Fibroblast of gingiva (primary cell): Measurements from ENCODE around the gene ECE1.

Experiments used
- DNase-seq: peaks from one replicate; pipeline ENCODE4 v3.0.0-alpha.2; 2011; ENCODE audit warnings: low read depth

The ECE1 gene

GRCh38 chr1:21325231-21325718, 35.0 kb upstream of the ECE1 start:
- no peak for DNase-seq

GRCh38 chr1:21324368-21325141, 34.3 kb upstream of the ECE1 start:
- peak; percentile 89 for DNase-seq

GRCh38 chr1:21323091-21323490, 32.8 kb upstream of the ECE1 start:
- peak; percentile 63 for DNase-seq

- DNase-seq, result no peak
These were observed 32.4 kb upstream of the ECE1 start for GRCh38 chr1:21322681-21323016.

DNA sequence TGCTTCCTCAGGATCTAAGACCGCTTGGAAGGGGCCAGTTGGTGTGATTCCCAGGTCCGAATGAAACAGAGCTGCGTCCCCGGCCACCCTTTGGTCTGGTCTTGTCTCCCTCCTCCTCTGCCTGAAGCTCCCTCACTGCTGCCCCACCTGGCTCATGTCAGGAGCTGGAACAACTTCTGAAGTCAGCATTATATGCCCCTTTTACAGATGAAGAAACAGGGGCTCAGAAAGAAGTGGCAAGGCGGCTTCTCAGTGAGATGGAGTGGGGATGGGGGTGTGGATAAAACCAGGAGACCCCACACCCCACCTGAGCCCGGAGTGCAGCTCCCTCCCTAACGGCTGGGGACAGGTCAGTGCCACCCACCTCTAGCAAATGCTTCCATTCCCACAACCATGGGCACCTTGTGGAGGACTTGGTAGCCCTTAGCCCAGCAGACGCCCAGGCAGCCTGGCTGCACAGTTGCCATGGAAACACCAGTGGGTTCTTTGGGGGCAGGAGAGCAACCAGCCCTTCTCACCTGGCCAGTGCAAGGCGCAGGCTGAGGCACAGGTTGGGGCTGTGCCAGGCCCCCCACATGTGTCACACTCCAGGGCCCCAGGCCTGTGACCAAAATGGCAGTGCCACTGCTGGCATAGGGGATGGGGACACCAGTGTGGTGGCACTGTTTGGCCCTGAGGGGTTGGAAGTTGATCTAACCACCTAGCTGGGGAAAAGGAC, 31.9 kb upstream of the ECE1 start:
- DNase-seq, result no peak

- DNase-seq, result no peak
These were observed 30.3 kb upstream of the ECE1 start for GRCh38 chr1:21320410-21321108.

DNA sequence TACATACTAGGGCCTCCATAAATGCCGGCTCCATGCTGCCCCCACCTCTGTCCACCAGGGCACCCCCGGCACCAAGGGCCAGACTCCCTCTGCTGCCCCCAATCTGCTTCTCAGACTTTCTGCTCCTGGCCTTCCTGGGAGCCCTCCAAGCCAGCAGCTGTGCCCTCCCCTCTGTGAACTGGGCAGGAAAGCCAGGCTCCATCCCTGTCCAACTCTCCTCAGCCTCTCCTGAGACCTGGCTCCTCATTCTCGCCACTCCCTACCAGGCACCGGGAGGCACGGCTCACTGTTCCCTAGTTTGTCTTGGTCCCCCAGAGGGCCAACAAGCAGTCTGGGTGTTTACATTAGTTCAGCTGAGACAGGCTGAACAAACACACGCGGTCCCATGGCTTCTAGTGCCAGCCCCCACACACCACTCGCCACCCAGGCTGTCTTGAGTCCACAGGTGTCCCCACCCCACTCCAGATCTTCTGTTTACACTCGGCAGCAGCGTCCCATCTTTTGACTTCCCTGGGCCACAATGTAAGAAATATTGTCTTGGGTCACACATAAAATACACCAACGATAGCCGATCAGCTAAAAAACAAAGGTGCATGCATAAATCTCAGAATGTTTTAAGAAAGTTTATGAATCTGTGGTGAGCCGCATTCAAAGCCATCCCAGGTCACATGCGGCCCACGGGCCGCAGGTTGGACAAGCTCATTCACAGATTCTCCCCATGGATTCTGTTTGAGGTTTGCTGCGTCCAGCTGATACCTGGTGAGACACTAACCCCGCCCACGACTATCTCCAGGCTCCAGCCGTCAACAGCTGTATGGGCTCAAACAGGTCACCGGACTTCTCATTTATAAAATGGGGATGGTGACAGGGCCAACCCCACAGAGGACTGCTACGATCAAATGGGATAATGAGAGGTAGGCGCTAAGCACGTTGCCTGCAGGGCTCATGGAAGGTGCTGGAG, 29.5 kb upstream of the ECE1 start:
- no peak for DNase-seq

DNA sequence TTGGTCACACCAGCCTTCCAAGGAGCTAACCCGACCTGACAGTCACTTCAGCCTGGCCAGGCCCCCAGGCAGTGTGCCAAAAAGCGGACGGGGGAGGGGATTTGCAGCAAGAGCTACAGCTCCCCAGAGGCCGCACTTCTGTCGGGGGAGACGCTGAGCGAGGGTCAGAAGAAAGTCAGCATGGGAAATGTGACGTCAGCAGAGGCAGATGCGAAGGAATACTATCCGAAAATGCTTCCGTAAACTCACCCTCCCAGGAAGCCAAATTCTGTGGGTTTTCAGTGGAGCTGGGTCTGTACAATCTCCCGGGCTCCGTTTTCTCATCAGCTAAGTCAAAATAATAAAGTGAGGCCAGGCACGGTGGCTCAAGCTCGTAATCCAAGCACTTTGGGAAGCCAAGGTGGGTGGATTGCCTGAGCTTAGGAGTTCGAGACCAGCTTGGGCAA, 28.5 kb upstream of the ECE1 start:
- peak; percentile 85 for DNase-seq

DNA sequence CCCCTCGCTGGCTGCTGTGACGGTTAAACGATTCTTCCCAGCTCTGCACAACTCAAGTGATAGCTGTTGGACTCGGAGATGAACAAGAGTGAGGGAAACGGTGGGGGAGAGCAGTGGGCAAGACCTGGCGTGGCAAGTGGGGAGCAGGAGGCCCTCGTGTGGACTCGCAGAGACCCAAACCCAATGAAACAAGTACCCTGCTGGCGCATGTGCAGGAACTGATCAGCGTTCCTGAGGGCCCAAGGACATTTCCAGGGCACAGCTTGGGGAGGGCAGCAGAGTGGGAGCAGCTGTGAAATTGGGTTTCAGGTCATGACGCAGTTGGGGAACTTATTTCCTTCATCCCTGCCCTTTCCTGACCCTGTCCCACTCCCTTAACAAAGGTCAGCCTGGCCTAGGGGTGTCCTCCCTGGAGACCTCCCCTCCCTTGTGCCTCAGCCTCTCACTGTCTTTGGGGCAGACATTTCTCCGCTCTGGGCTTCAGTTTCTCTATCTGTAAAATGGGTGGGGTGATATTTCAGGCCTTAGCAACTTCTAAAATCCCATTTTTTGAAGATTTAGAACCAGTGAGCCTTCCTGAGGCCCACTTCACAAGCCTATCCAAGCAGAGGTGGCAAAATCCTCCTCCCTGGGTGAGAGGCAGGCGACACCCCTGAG, 27.9 kb upstream of the ECE1 start:
- no peak for DNase-seq

GRCh38 chr1:21317690-21318043, 27.4 kb upstream of the ECE1 start:
- no peak for DNase-seq

DNA sequence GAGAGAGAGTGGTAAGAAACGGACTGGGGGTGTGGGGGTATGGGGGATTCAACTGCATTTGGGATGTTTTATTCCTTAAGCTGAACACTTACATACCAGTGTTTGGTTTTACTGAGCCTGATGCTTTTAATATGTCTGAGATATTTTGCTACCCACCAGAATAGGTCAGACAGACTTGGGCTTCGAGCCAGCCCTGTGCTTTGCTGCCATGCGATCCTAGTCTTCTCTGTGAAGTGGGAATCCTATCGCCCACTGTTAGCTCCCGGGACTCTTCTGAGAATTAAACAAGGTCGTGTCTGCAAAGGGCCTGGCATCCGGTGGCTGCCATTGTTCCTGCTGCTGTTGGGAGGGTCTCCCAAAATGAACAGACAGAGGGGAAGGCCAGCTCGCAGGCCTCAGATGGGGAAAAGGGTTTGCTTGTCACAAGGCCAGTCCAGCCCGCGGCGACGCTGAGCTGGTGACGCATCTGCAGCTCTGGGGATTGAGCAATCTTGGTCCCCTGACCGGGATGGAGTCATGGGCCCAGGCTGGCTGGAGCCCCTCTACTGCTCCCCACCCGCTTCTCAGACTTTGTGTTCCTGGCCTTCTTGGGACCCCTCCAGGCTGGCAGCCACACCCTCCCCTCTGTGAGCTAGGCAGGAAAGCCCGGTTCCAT, 26.9 kb upstream of the ECE1 start:
- DNase-seq, result peak; percentile 93

- no peak for DNase-seq
These were observed 24.6 kb upstream of the ECE1 start for GRCh38 chr1:21314743-21315396.

- DNase-seq, result peak; percentile 56
These were observed 23.8 kb upstream of the ECE1 start for GRCh38 chr1:21313886-21314721.

DNA sequence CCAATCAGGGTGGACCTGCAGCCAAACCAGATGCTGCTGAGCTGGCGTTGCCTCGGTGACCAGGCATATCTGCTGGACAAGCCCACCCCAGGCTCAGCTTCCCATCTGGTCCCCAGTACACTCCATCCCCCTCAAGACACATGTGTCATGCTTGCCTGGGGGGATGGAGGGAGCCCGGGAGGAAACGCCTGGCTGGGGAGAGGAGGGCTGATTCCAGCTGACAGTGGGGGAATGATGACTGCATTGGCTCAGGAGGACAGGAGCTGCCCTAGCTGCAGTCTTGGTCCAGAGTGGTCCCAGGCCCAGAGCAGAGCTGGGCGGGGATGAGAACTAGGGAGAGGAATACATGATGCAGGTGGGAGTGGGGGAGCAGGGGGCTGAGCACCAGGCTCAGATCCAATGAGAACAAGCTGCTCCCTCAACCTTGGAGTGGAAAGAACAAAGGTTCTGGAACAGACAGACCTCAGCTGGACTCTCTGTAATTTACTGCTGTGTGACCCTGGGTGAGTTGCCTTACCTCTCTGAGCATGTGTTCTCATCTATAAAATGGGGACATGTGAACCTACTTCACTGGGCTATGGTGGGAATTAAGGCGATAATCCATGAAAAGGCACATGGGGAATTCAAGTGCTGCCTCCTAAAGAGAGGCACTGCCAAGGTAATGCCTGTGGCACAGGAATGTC, 23.1 kb upstream of the ECE1 start:
- peak; percentile 49 for DNase-seq

GRCh38 chr1:21312407-21312992, 22.2 kb upstream of the ECE1 start:
- DNase-seq, result no peak

DNA sequence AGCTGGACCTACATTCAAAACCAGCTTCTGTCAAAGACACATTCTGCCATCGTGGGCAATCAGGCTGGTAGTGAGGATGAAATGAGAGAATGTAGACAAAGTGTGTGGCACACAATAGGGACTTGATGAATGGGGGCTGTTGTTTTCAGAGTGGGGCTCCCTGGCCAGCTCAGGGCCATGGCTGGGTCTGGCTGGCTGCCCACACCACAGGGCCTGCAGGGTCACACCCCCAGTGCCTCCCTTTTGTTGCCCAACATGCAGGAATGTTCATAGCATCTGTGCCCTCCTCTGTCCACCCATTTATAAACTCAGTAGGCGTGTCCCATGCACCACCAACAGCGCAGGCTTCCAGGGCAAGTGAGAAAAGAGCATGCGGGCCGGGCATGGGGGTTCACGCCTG, 20.8 kb upstream of the ECE1 start:
- DNase-seq, result peak; percentile 88

DNA sequence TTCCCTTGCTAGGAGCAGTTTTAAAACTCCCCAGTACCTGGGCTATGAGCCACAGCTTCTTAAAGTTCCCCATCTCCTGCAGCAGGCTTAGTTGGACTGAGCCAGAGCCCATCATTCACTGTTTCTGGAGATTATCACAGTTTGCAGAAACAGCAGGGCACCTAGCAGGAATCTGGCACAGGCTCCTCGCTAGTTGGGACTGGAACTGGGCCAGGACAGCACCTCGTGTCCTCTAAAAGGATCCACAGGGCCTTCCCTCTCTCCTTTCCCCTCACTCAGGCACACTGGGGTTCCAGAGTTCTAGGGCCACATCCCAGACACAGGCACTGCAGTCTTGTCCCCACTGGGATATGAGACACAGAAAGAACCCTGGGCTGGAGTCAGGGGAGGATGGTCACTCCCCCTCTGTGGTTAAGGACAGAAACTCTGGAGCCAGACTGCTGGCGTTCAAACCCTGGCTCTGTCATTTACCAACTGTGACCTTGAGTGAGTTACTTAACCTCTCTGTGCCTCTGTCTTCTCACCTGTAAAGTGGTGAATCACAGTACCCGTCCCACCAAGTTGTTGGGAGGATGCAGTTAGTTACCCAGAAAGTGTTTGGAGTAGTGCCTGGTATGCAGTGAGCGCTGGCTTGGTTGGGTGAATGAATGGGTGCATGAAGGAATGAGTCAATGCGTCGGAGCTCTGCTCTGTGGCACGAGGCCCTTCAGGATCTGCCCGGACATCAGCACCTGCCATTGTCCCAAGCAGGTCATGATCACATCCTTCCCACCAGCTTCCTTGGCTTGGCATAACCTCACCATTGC, 18.8 kb upstream of the ECE1 start:
- no peak for DNase-seq
